RCC 7860 (cell line): Measurements from ENCODE around the gene RNF130.
A peak's percentile ranks its signal among the peaks of the same experiment; 100 is the strongest.
"Not testable (repeated sequence)": the region's sequence is repeated elsewhere in the genome, so short reads cannot be mapped to it uniquely, and the experiment has no call there.

ENCODE experiments used
- DNase-seq: peaks from one replicate; pipeline ENCODE4 v3.0.0-alpha.2; 2015; ENCODE audit warnings: low spot score
- FAIRE-seq: peaks from 2 replicates; lab custom pipeline; 2012; peaks lifted over from hg19 to GRCh38; lab: Jason Lieb, UNC

Gene RNF130

DNA sequence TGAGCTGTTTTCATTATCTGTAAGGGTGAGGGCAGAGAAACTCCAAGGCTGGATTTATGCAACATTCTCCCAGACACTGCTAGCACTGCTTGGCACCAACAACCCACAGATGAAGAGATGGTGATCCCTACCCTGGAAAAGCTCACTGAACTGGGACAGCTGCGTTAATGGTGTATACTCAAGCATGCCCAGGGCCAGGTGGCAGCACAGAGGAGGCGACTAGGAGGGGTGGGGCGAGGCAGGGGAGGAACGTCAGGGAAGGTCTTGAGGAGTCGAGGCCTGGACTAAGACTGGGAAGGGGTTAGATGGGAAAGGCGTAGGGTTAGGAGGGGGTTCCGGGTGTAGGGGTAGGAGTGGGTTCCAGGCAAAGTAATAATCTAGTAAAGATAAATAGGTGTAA, 90.8 kb downstream of the RNF130 start:
- FAIRE-seq (no peak), DNase-seq (no peak)

DNA sequence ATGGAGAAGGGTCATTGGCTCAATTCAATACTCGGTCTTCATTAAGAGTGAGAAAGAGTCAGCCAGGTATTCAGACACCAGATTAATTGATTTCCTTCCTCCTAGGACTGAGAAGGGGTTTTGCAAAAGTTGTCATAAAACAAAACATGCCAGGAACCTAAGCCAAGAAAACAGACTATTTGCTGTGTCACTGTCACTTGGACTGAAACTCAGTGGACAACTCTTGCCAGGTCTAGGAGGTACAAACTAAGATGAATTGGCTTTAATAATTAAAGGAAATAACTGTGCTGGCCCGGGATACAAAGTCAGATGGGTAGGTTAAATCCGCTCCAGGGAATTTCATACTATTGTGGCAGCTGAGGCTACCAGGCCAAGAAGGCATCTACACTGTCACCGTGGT, 92.8 kb downstream of the RNF130 start:
- no peak for DNase-seq
- no peak for FAIRE-seq

GRCh38 chr5:179975713-179976134, 95.8 kb downstream of the RNF130 start:
- no peak for DNase-seq
- no peak for FAIRE-seq

- FAIRE-seq (no peak), DNase-seq (no peak)
These were observed 96.4 kb downstream of the RNF130 start for GRCh38 chr5:179974946-179975712.

GRCh38 chr5:179974246-179974945, 97.2 kb downstream of the RNF130 start:
- DNase-seq, result no peak

DNA sequence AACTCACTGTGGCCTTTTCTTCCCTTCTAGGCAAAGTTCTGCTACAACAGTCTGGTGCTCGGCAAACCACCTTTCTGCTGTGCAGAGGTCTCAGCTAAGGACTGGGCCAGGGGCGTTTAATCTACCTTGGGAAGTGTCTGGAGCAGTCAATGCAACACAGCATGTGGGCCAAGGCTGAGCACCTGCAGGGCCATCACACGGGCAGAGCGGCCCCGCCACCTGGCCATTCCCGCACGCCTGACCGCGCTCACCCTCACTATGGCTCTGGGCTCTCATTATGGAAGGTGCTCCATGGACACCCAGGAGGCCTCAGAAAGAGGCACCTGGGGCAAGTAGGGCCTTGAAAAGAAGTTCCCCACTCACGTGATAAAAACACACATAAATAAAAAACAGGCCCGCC, 98.2 kb downstream of the RNF130 start:
- FAIRE-seq (no peak), DNase-seq (no peak)

More at GRCh38 chr5:179974246-179974945, 97.2 kb downstream of the RNF130 start:
- no peak for FAIRE-seq

DNA sequence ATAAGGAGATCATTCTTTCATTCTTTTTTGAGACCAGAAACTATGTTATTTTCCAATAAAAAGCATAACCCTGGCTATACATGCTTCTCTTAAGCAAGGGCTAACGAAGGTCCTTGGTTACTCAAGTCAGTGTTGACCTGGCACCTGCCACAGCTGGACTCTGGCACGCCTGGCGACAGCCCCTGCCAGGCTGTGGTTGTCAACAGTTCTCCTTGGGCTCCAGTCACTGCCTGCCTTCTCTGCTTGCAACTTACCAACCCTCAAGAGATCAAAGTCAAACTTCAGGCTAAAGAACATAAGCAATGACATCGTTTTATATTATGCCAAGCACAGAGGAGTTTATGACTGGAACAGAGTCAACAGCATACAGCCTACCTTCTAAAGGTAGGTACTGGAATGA, 102.4 kb downstream of the RNF130 start:
- FAIRE-seq, result no peak
- no peak for DNase-seq

DNA sequence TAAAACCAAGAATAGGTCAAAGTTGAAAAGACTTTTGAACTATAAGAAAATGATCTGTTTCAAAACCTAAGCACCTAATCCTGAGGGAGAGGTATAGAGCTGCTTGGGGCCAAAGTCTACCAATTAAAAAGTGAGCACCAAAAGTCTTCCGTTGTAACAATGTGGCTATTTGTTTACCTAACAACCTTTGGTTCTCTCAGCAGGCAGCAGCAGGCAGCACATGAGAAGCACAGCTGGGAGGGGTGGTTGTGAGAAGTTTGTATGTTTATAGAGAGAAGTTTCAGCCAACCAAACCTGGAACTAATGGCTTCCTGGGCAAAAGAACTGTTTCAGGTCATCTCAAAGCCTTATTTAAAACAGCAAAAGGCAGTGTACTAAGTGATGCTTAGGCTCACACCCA, 104.1 kb downstream of the RNF130 start:
- no peak for DNase-seq
- no peak for FAIRE-seq

GRCh38 chr5:179964015-179964414, 107.5 kb downstream of the RNF130 start:
- no peak for FAIRE-seq
- no peak for DNase-seq

GRCh38 chr5:179963375-179963774, 108.2 kb downstream of the RNF130 start:
- DNase-seq (no peak), FAIRE-seq (no peak)

GRCh38 chr5:179960204-179960831, 111.2 kb downstream of the RNF130 start:
- FAIRE-seq, result no peak
- no peak for DNase-seq

- no peak for FAIRE-seq
These were observed 111.9 kb downstream of the RNF130 start for GRCh38 chr5:179959641-179960040.

DNA sequence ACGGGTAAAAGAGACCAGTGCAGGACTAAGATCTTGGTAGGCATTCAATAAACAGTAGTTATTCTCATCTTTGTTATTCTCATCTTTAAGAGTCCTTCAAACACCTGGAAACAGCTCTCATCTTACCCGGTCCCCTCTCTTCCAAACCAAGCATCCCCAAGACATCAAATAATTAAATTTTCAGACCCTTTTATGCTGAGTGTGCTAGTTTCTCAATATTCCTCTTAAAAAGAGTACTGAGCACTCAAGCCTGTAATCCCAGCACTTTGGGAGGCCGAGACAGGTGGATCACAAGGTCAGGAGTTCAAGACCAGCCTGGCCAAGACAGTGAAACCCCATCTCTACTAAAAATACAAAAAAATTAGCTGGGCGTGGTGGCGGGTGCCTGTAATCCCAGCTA, 112.4 kb downstream of the RNF130 start:
- not testable (repeated sequence) for FAIRE-seq, DNase-seq

More at GRCh38 chr5:179959641-179960040, 111.9 kb downstream of the RNF130 start:
- no peak for DNase-seq

- FAIRE-seq (no peak), DNase-seq (no peak)
These were observed 115.9 kb downstream of the RNF130 start for GRCh38 chr5:179955630-179956029.

GRCh38 chr5:179955062-179955461, 116.5 kb downstream of the RNF130 start:
- DNase-seq (no peak), FAIRE-seq (no peak)

GRCh38 chr5:179954434-179954833, 117.1 kb downstream of the RNF130 start:
- FAIRE-seq, result no peak

DNA sequence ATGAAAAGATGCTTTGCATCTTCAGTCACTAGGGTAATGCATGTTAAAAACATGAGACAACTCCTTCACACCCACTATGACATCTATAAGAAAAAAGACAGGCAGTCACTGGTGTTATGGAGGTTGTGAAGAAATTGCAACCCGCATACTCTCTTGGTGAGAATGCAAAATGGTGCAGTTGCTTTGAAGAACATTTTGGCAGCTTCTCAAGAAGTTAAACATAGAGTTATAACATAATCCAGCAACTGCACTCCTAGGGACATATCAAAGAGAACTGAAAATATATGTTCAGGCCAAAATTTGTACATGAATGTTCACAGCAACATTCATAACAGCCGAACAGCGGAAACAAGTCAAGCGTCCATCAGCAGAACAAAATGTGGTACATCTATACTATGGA, 117.6 kb downstream of the RNF130 start:
- FAIRE-seq, result no peak

More at GRCh38 chr5:179954434-179954833, 117.1 kb downstream of the RNF130 start:
- no peak for DNase-seq

GRCh38 chr5:179936976-179937681, 134.4 kb downstream of the RNF130 start:
- FAIRE-seq (peak; percentile 71), DNase-seq (peak; percentile 3)

More for the DNA sequence above, 117.6 kb downstream of the RNF130 start:
- no peak for DNase-seq

- peak; percentile 1 for DNase-seq
- no peak for FAIRE-seq
These were observed 140.6 kb downstream of the RNF130 start for GRCh38 chr5:179930788-179931473.

DNA sequence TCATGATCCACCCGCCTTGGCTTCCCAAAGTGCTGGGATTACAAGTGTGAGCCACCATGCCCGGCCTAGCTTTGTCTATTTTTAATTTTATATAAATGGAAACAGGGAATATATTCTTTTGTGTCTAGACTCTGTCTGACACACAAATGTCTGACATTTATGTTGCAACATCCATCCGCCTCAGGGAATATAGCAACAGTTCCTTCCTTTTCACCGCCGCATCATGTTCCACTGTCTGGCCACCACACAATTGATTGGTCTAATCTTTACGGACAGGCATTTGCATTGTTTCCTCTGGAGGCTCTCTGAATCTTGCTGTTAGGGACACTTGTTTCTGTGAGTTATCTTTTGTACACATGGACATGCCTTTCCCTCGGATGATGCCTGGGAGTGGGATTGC, 143.7 kb downstream of the RNF130 start:
- DNase-seq, result no peak
- no peak for FAIRE-seq
